Pancreas (tissue), 10 donors: Measurements from ENCODE around the gene REPIN1. TPM values are rescaled to one million over a fixed set of nuclear protein-coding genes. Genes with fewer than 3 reads are reported as not detected.
A peak's percentile ranks its signal among the peaks of the same experiment; 100 is the strongest.

ENCODE experiments used
- ATAC-seq, 4 donors: fragments of 200-7000 bp; cut with Tn5 transposase; one replicate each; pipeline versions ENCODE4 v1.8.0 to v1.9.1; 2020; ENCODE audit warnings: mild to moderate bottlenecking in 4 of 4, moderate library complexity in 4 of 4
- DNase-seq, 6 donors: peaks; one replicate each; pipeline ENCODE4 v3.0.0-alpha.2; 2020
- FAIRE-seq: peaks from 2 replicates; lab custom pipeline; 2012; peaks lifted over from hg19 to GRCh38; lab: Jason Lieb, UNC
- H3K27ac ChIP-seq, 4 donors: fragments of 200-600 bp; sonication (generic); 1 replicate in 3 of 4; 2 replicates in 1 of 4; pipeline versions ENCODE4 v1.5.0 to v1.8.0; 2020
- H3K27me3 ChIP-seq, 4 donors: fragments of 200-600 bp; one replicate each; pipeline ENCODE4 v1.8.0; 2021
- H3K36me3 ChIP-seq, 3 donors: fragments of 200-600 bp; sonication (generic) in 1 of 3; one replicate each; pipeline versions ENCODE4 v1.5.0 to v1.8.0; 2020 to 2021
- H3K4me1 ChIP-seq, 3 donors: fragments of 200-600 bp; one replicate each; pipeline ENCODE4 v1.8.0; 2021
- H3K4me3 ChIP-seq, 4 donors: fragments of 200-600 bp; sonication (generic) in 2 of 4; one replicate each; pipeline versions ENCODE4 v1.5.0 to v1.8.0; 2020 to 2021
- H3K9me3 ChIP-seq, 4 donors: fragments of 200-600 bp; one replicate each; pipeline ENCODE4 v1.8.0; 2021
- WGBS, 2 donors: extraction: QIAGEN DNeasy Blood & Tissue Kit; methylation state at CpG; one replicate each; pipeline ENCODE4 v1.1.7; 2013; 5-methylcytosine and 5-hydroxymethylcytosine counted together
- intact Hi-C, 3 donors: fragments of 100-400 bp; cut with DNase I; formaldehyde crosslinking; loops; one replicate each; pipeline versions ENCODE4 v1.11.1 to v1.14.2; 2022
- polyA plus RNA-seq, 2 donors: library from polyadenylated mRNA; stranded (reverse); fragments of 200-250 nt; gene quantifications; one replicate each; pipeline ENCODE4 v1.2.3, GENCODE V29; 2013
- total RNA-seq, 6 donors: library from RNA; stranded (reverse); fragmentation: NEBNext Ultra II Directional in 4 of 6; extraction: Animal tissue kit (Norgen Biotek cat#: 25700) in 4 of 6; gene quantifications; one replicate each; pipeline versions ENCODE4 v1.2.1 to v1.2.4, GENCODE V29; 2021 to 2023
- TF ChIP-seq, protein P1 (sequence below), 4 donors: fragments of 200-600 bp; sonication (generic) in 3 of 4; IDR thresholded peaks; one replicate each; pipeline versions ENCODE4 v1.5.0 to v1.8.0; 2021; ENCODE audit warnings: antibody characterized with exemption in 4 of 4
- donor health status: healthy with polysubstance abuse.
- donor health status: DM: no; HTN: no; CAD: no; lungs with moderate emphysema.
- donor health status: DM: no; HTN: no; CAD: no.
- donor health status: control.
- donor health status: control.
- donor health status: Bipolar disorder and iron deficiency.
- donor health status: DM: yes; HTN: yes; CAD: no.
- donor health status: DM: no; HTN: no; CAD: no.
- donor health status: DM: no; HTN: no; CAD: no.
- donor health status: DM: yes; HTN: yes; CAD: no.

Gene REPIN1
- total and polyA plus RNA-seq, 8 donors, result 48.1 to 78.8 (median 63.2) TPM

- Histone ChIP-seq H3K4me1 (peaks cover 0 to 23% (median 20%) of the 10 kb centered on the region in 3 donors), H3K4me3 (peak overlapping the region; percentile 28 to 70 (median 59)), H3K27ac (peak overlapping the region; percentile 86 to 96 (median 94)), H3K9me3 (no peaks in the 10 kb centered on the region), H3K27me3 (no peaks in the 10 kb centered on the region), H3K36me3 (peaks cover 0 to 6% (median 0%) of the 10 kb centered on the region in 3 donors)
- TF ChIP-seq, protein P1, sequence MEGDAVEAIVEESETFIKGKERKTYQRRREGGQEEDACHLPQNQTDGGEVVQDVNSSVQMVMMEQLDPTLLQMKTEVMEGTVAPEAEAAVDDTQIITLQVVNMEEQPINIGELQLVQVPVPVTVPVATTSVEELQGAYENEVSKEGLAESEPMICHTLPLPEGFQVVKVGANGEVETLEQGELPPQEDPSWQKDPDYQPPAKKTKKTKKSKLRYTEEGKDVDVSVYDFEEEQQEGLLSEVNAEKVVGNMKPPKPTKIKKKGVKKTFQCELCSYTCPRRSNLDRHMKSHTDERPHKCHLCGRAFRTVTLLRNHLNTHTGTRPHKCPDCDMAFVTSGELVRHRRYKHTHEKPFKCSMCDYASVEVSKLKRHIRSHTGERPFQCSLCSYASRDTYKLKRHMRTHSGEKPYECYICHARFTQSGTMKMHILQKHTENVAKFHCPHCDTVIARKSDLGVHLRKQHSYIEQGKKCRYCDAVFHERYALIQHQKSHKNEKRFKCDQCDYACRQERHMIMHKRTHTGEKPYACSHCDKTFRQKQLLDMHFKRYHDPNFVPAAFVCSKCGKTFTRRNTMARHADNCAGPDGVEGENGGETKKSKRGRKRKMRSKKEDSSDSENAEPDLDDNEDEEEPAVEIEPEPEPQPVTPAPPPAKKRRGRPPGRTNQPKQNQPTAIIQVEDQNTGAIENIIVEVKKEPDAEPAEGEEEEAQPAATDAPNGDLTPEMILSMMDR (IDR thresholded peaks at IDR 0.05), result no peak
- ATAC-seq (peak; percentile 44 to 56 (median 48)), DNase-seq (peak in 2 of 6 donors; percentile 69 to 75), FAIRE-seq (no peak)
- intact Hi-C loops, result no loop called here
- WGBS, 2 donors, result 3 to 4% methylated on average over 35 of the region's 35 CpGs
Measured at GRCh38 chr7:150405584-150406311, 37.1 kb downstream of the REPIN1 start.

DNA sequence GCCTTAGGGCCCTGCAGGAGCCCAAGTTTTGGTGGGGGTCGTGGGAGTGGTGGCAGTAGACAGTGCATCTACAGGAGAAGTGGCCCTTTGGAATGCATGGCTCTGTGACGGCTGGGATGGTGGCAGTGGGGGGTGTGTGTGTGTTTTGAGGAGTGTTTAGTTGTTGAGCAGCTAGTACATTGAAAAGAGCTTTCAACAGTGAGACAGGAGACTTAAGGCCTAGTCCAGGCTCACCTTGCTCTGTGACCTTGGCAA lies 37.6 kb downstream of the REPIN1 start:
- H3K27ac ChIP-seq, result peak overlapping the region; percentile 86 to 96 (median 94)
- TF ChIP-seq, protein P1 (IDR thresholded peaks at IDR 0.05), result no peak
- ATAC-seq (peak in 2 of 4 donors; percentile 1 to 11), DNase-seq (peak in 1 of 6 donors; percentile 58), FAIRE-seq (no peak)
- H3K36me3 ChIP-seq, result peaks cover 0 to 7% (median 0%) of the 10 kb centered on the region in 3 donors
- no peaks in the 10 kb centered on the region for H3K9me3 ChIP-seq
- H3K4me1 ChIP-seq, result peaks cover 0 to 22% (median 19%) of the 10 kb centered on the region in 3 donors
- 3 to 4% methylated on average over 2 of the region's 2 CpGs for WGBS, 2 donors
- intact Hi-C loops, result no loop called here
- peak overlapping the region; percentile 28 to 70 (median 59) for H3K4me3 ChIP-seq
- no peaks in the 10 kb centered on the region for H3K27me3 ChIP-seq

DNA sequence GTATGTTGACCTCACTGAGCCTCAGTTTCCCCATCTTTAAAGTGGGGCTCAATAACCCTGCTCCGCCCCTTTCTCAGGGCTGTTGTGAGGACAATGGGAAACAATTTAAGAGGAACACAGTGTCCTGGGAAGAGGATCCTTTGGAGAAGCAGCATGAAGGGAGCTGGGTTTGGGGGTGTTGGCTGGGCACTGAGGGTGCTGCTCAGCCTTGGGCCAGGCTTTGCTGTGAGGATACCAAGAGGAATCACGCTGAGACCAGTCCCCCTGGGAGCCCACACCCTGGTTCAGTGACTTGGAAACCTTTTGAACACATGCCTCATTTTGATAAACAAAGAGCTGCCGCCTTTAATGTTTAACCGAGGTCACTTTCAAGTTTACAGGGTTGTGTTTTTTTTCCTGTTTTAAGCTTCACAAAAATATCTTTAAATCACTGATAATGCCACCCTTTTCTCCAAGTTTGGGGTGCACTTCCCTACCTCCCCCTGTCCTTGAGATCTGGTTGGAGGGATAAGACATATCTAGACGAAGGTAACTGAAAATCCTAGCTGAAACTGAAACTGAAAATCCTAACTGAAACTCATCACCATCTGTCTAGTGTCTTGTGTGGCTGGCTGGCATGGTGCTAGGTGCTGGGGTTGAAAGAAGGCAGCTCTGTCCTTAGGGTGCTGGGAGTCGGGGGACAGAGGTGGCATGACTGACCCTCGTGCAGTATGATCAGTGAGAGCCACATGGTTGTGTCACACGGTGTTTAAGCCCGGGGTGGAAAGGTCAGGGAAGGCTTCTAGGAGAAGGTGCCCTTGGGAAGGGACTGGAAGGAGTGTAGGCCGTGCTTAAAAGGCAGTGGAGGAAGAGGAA lies 38.2 kb downstream of the REPIN1 start:
- FAIRE-seq (no peak), DNase-seq (peak in 1 of 6 donors; percentile 59), ATAC-seq (peak in 3 of 4 donors; percentile 36 to 48 (median 39))
- Histone ChIP-seq H3K4me1 (peaks cover 0 to 22% (median 19%) of the 10 kb centered on the region in 3 donors), H3K4me3 (peak overlapping the region in 2 of 4 donors; percentile 65 to 70), H3K27ac (peak overlapping the region; percentile 86 to 96 (median 94)), H3K9me3 (no peaks in the 10 kb centered on the region), H3K27me3 (no peaks in the 10 kb centered on the region), H3K36me3 (peaks cover 0 to 7% (median 0%) of the 10 kb centered on the region in 3 donors)
- 15 to 17% methylated on average over 10 of the region's 10 CpGs for WGBS, 2 donors
- intact Hi-C loops, result no loop called here
- TF ChIP-seq, protein P1 (IDR thresholded peaks at IDR 0.05), result no peak

GRCh38 chr7:150407588-150408392 lies 39.2 kb downstream of the REPIN1 start:
- Histone ChIP-seq H3K36me3 (peaks cover 0 to 7% (median 0%) of the 10 kb centered on the region in 3 donors), H3K27me3 (no peaks in the 10 kb centered on the region), H3K4me1 (peaks cover 0 to 19% (median 19%) of the 10 kb centered on the region in 3 donors), H3K9me3 (no peaks in the 10 kb centered on the region), H3K27ac (peak overlapping the region in 3 of 4 donors; percentile 86 to 96 (median 94)), H3K4me3 (no peak overlapping the region)
- intact Hi-C loops, result no loop called here
- DNase-seq (peak in 2 of 6 donors; percentile 55 to 81), ATAC-seq (no peak), FAIRE-seq (no peak)
- TF ChIP-seq, protein P1 (IDR thresholded peaks at IDR 0.05), result no peak
- 92 to 93% methylated on average over 76 to 91 of the region's 91 CpGs for WGBS, 2 donors
